Fibroblast of lung (primary cell): Measurements from ENCODE around the gene APPL2.

Source experiments
- CTCF ChIP-seq, 2 donors: IDR thresholded peaks in 1 of 2; conservative IDR thresholded peaks in 1 of 2; 1 replicate in 1 of 2; 2 replicates in 1 of 2; pipeline ENCODE4 v1.5.1; 2011 to 2012; ENCODE audit warnings: low read length in 2 of 2, control low read depth in 1 of 2, inconsistent platforms in 1 of 2, low read depth in 1 of 2, mild to moderate bottlenecking in 1 of 2
- EZH2 ChIP-seq: IDR thresholded peaks from 2 replicates; pipeline ENCODE4 v1.5.1; 2012; ENCODE audit warnings: low read length, control low read depth, mild to moderate bottlenecking; ENCODE audit errors: missing control alignments

GRCh38 chr12:105226219-105226618 is 9.8 kb downstream of the APPL2 start:
- TF ChIP-seq CTCF (conservative IDR thresholded peaks at IDR 0.05 in 1 of 2, IDR thresholded peaks at IDR 0.05 in 1 of 2; ENCODE audit: low read depth in 1 of 2, low read length in 2 of 2) (no peak), EZH2 (no peak)
